Rectal smooth muscle tissue (tissue), 1 donor: ENCODE data around the gene CLDN9.
A peak's percentile ranks its signal among the peaks of the same experiment; 100 is the strongest.

ENCODE experiments used
- H3K27ac ChIP-seq: one replicate; pipeline ENCODE4 v1.7.0; 2013; ENCODE audit warnings: low read depth, low read length, inconsistent platforms
- H3K27me3 ChIP-seq: one replicate; pipeline ENCODE4 v1.7.0; 2013; ENCODE audit warnings: low read length; ENCODE audit not compliant: control insufficient read depth, insufficient read depth
- H3K36me3 ChIP-seq: one replicate; pipeline ENCODE4 v1.7.0; 2013; ENCODE audit warnings: low read length; ENCODE audit not compliant: control insufficient read depth, insufficient read depth
- H3K4me1 ChIP-seq: one replicate; pipeline ENCODE4 v1.7.0; 2013; ENCODE audit warnings: low read length; ENCODE audit not compliant: control insufficient read depth, insufficient read depth
- H3K4me3 ChIP-seq: one replicate; pipeline ENCODE4 v1.7.0; 2013; ENCODE audit warnings: low read length
- H3K9ac ChIP-seq: one replicate; pipeline ENCODE4 v1.7.0; 2013; ENCODE audit warnings: low read length

Gene CLDN9

GRCh38 chr16:3026609-3027488 lies 14.1 kb downstream of the CLDN9 start:
- peaks cover 14% of the 10 kb centered on the region for H3K4me1 ChIP-seq
- H3K36me3 ChIP-seq, result peaks cover 4% of the 10 kb centered on the region
- H3K4me3 ChIP-seq, result no peak overlapping the region
- H3K27ac ChIP-seq, result no peak overlapping the region
- peaks cover 13% of the 10 kb centered on the region for H3K27me3 ChIP-seq
- H3K9ac ChIP-seq, result no peak overlapping the region

GRCh38 chr16:3027489-3027795 lies 14.7 kb downstream of the CLDN9 start:
- Histone ChIP-seq H3K36me3 (peaks cover 4% of the 10 kb centered on the region), H3K4me1 (peaks cover 10% of the 10 kb centered on the region), H3K27ac (no peak overlapping the region), H3K4me3 (no peak overlapping the region), H3K27me3 (peaks cover 13% of the 10 kb centered on the region), H3K9ac (no peak overlapping the region)

- peaks cover 4% of the 10 kb centered on the region for H3K36me3 ChIP-seq
- H3K4me1 ChIP-seq, result peaks cover 5% of the 10 kb centered on the region
- no peak overlapping the region for H3K27ac ChIP-seq
- no peak overlapping the region for H3K9ac ChIP-seq
- no peak overlapping the region for H3K4me3 ChIP-seq
- peaks cover 13% of the 10 kb centered on the region for H3K27me3 ChIP-seq
Observed at GRCh38 chr16:3027983-3028715, 15.4 kb downstream of the CLDN9 start.

GRCh38 chr16:3028716-3029319 lies 16.1 kb downstream of the CLDN9 start:
- Histone ChIP-seq H3K4me3 (no peak overlapping the region), H3K27me3 (peaks cover 13% of the 10 kb centered on the region), H3K36me3 (peaks cover 4% of the 10 kb centered on the region), H3K4me1 (peaks cover 5% of the 10 kb centered on the region), H3K9ac (no peak overlapping the region), H3K27ac (no peak overlapping the region)

- Histone ChIP-seq H3K4me1 (peaks cover 5% of the 10 kb centered on the region), H3K4me3 (no peak overlapping the region), H3K27ac (no peak overlapping the region), H3K27me3 (peaks cover 13% of the 10 kb centered on the region), H3K9ac (no peak overlapping the region), H3K36me3 (peaks cover 4% of the 10 kb centered on the region)
Observed at GRCh38 chr16:3029491-3030221, 16.9 kb downstream of the CLDN9 start.

GRCh38 chr16:3030222-3031212 lies 17.8 kb downstream of the CLDN9 start:
- Histone ChIP-seq H3K9ac (no peak overlapping the region), H3K4me3 (no peak overlapping the region), H3K27me3 (peaks cover 13% of the 10 kb centered on the region), H3K27ac (no peak overlapping the region), H3K4me1 (peaks cover 5% of the 10 kb centered on the region), H3K36me3 (peaks cover 4% of the 10 kb centered on the region)

GRCh38 chr16:3032624-3033023 lies 19.9 kb downstream of the CLDN9 start:
- Histone ChIP-seq H3K27ac (no peak overlapping the region), H3K27me3 (peaks cover 17% of the 10 kb centered on the region), H3K4me1 (peaks cover 5% of the 10 kb centered on the region), H3K4me3 (no peak overlapping the region), H3K36me3 (peaks cover 4% of the 10 kb centered on the region), H3K9ac (no peak overlapping the region)

- Histone ChIP-seq H3K4me1 (no peaks in the 10 kb centered on the region), H3K27ac (no peak overlapping the region), H3K27me3 (peaks cover 14% of the 10 kb centered on the region), H3K4me3 (peak overlapping the region; percentile 49), H3K9ac (no peak overlapping the region), H3K36me3 (no peaks in the 10 kb centered on the region)
Observed at GRCh38 chr16:3035289-3035971, 22.7 kb downstream of the CLDN9 start.

GRCh38 chr16:3035972-3036725 lies 23.4 kb downstream of the CLDN9 start:
- Histone ChIP-seq H3K4me1 (no peaks in the 10 kb centered on the region), H3K27ac (no peak overlapping the region), H3K4me3 (peak overlapping the region; percentile 49), H3K36me3 (no peaks in the 10 kb centered on the region), H3K9ac (no peak overlapping the region), H3K27me3 (peaks cover 12% of the 10 kb centered on the region)

- H3K4me3 ChIP-seq, result peak within 1 kb of the TSS; percentile 49
- no peak within 1 kb of the TSS for H3K9ac ChIP-seq
- no peak within 1 kb of the TSS for H3K27ac ChIP-seq
- H3K4me1 ChIP-seq, result no peaks in the 10 kb centered on the region
- H3K27me3 ChIP-seq, result peaks cover 12% of the 10 kb centered on the region
- H3K36me3 ChIP-seq, result no peaks in the 10 kb centered on the region
Observed at GRCh38 chr16:3036726-3037315, 24.1 kb downstream of the CLDN9 start, which contains the start of gene BICDL2. BICDL2 (minus strand) TSS chr16:3036944; CDS start chr16:3035496, 1,448 bp downstream.
